Measurements from ENCODE around the gene PARVB. TPM values are rescaled to one million over a fixed set of nuclear protein-coding genes. Genes with fewer than 3 reads are reported as not detected.

Gene PARVB
- total and polyA plus RNA-seq, 9 of the 15 experiments (the other 6 are each of a cell fraction or from before 2014, with no cell fraction given) = 1.1 to 59.2 (median 29.2) TPM

DNA sequence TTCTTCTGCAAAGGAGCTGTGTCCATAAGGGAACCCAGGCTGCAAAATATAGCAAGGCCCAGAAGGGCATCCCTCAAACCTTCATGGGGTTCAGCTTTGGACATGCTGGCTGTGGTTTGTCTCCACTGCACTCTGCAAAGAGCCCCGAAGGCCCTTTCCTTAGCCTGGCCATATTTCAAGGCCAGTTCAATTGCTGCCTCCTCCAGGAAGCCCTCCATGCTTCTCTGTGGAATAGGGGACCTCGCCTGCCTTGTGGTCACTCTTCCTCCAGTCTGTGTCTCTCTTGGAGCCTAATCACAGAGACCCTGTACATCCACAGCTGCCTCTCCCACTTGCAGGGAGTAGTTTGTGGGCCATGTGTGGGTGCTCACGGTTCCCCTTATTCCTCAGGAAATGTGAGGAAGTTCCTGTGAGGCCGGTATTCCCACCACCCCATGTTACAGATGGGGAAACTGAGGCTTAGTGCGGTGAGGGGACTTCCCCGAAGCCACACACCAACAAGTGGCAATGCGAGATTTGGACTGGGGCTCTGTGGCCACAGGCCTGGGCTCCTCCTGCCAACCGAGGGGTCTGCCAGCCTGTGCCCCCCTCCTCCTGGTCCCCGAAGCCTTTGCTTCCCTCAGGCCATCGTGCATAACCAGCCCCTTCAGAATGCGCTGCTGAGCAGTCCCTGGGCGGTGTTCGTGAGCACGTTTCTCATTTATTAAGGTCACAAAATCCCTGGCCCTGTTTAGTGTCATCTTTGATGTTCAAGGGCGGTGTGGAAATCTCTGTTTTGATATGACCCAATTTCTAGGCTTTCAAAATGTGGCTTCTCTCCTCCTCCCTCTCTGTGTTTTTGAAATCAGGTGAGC is 65.8 kb downstream of the PARVB start:
- no peaks in the 10 kb centered on the region for H3K9me3 ChIP-seq (replicated peaks; ENCODE audit: control insufficient read depth, insufficient read depth, low read depth, low read length)
- H3K36me3 ChIP-seq (ENCODE audit: control insufficient read depth, insufficient read depth, low read length) = 0 out of 3 replicates have a peak, but pooled peaks cover 2% of the 10 kb centered on the region
- H3K79me2 ChIP-seq (ENCODE audit: control insufficient read depth, insufficient read depth, low read length) = no peaks in the 10 kb centered on the region
- no peaks in the 10 kb centered on the region for H3K27me3 ChIP-seq (ENCODE audit: control insufficient read depth in 2 of 2, insufficient read depth in 2 of 2, low read length in 2 of 2)
- no peak overlapping the region for H2AFZ ChIP-seq (ENCODE audit: low read depth, low read length)
- POLR2A ChIA-PET = no interaction called here
- no peak for FAIRE-seq
- no peak for DNase-seq (ENCODE audit: extremely low read depth in 1 of 4, low spot score in 3 of 4)
- intact Hi-C loops (cut with micrococcal nuclease) (loop anchor here (10.0 kb wide), 1 partner anchor 535 kb away; no protein-coding TSS in a partner anchor), in situ Hi-C loops (cut with MboI) (no loop called here)
- H3K9ac ChIP-seq (ENCODE audit: insufficient read depth in 1 of 2, low read depth in 2 of 2, low read length in 2 of 2) = no peak overlapping the region
- TF ChIP-seq ELF1 (tag; IDR thresholded peaks at IDR 0.05) (no peak), KLF6 (CRISPR knock-in tag; IDR thresholded peaks at IDR 0.05; ENCODE audit: borderline replicate concordance) (no peak), ZNF586 (CRISPR knock-in tag; conservative IDR thresholded peaks at IDR 0.05) (no peak), HNRNPUL1 (IDR thresholded peaks at IDR 0.05; ENCODE audit: low read length) (no peak), RBM25 (IDR thresholded peaks at IDR 0.05; ENCODE audit: low read depth, low read length, severe bottlenecking) (peak; percentile 53), ZNF551 (CRISPR knock-in tag; IDR thresholded peaks at IDR 0.05) (no peak), ARID3B (CRISPR knock-in tag; IDR thresholded peaks at IDR 0.05; ENCODE audit: borderline replicate concordance) (no peak), ZFP36 (IDR thresholded peaks at IDR 0.05; ENCODE audit: low read depth, low read length, partially characterized antibody) (peak; percentile 97)
- TF ChIP-seq, protein P1, sequence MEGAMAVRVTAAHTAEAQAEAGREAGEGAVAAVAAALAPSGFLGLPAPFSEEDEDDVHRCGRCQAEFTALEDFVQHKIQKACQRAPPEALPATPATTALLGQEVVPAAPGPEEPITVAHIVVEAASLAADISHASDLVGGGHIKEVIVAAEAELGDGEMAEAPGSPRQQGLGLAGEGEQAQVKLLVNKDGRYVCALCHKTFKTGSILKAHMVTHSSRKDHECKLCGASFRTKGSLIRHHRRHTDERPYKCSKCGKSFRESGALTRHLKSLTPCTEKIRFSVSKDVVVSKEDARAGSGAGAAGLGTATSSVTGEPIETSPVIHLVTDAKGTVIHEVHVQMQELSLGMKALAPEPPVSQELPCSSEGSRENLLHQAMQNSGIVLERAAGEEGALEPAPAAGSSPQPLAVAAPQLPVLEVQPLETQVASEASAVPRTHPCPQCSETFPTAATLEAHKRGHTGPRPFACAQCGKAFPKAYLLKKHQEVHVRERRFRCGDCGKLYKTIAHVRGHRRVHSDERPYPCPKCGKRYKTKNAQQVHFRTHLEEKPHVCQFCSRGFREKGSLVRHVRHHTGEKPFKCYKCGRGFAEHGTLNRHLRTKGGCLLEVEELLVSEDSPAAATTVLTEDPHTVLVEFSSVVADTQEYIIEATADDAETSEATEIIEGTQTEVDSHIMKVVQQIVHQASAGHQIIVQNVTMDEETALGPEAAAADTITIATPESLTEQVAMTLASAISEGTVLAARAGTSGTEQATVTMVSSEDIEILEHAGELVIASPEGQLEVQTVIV (CRISPR knock-in tag; IDR thresholded peaks at IDR 0.05; ENCODE audit: borderline replicate concordance) = no peak
- CTCF ChIA-PET (ENCODE audit: low intra/inter-chr PET ratio) = no interaction called here
- H3K4me3 ChIP-seq = no peak overlapping the region
- no peak overlapping the region for H3K4me2 ChIP-seq (ENCODE audit: insufficient read depth, low read length)
- H3K4me1 ChIP-seq (replicated peaks in 1 of 2; ENCODE audit: control insufficient read depth in 2 of 2, insufficient read depth in 2 of 2, low read length in 2 of 2) = no peaks in the 10 kb centered on the region; a peak in 1 of 5 replicates
- ATAC-seq = no peak
- no peaks in the 10 kb centered on the region for H4K20me1 ChIP-seq (replicated peaks; ENCODE audit: control insufficient read depth, insufficient read depth, low read length)
- H3K27ac ChIP-seq (ENCODE audit: extremely low read depth, low read depth, low read length) = no peak overlapping the region
- H3K9me1 ChIP-seq (ENCODE audit: control insufficient read depth, insufficient read depth, low read length) = no peaks in the 10 kb centered on the region
- 79% methylated on average over 7 of the region's 15 CpGs for WGBS (ENCODE audit: insufficient coverage, low coverage, missing lambda C conversion rate)
- BruUV-seq (replicated peaks) = no TSS peak
